Sigmoid colon (tissue), 7 donors: ENCODE measurements around the gene IL16. TPM values are rescaled to one million over a fixed set of nuclear protein-coding genes. Genes with fewer than 3 reads are reported as not detected.

Source experiments
- DNase-seq: peaks from one replicate; pipeline ENCODE4 v3.0.0-alpha.2; 2019
- H3K27ac ChIP-seq, 4 donors: fragments of 200-600 bp; sonication (generic); one replicate each; pipeline ENCODE4 v1.5.1; 2016 to 2019; ENCODE audit warnings: mild to moderate bottlenecking in 1 of 4
- H3K27me3 ChIP-seq, 3 donors: fragments of 200-600 bp; sonication (generic); one replicate each; pipeline ENCODE4 v1.5.1; 2019; ENCODE audit warnings: mild to moderate bottlenecking in 1 of 3
- H3K36me3 ChIP-seq, 4 donors: fragments of 200-600 bp; sonication (generic); one replicate each; pipeline ENCODE4 v1.5.1; 2016 to 2019
- H3K4me1 ChIP-seq, 4 donors: fragments of 200-600 bp; sonication (generic); one replicate each; pipeline ENCODE4 v1.5.1; 2017 to 2019
- H3K4me3 ChIP-seq, 4 donors: fragments of 200-600 bp; sonication (generic); one replicate each; pipeline ENCODE4 v1.5.1; 2017 to 2019; ENCODE audit warnings: mild to moderate bottlenecking in 2 of 4, moderate library complexity in 1 of 4
- H3K9me3 ChIP-seq, 4 donors: fragments of 200-600 bp in 3 of 4; sonication (generic) in 3 of 4; one replicate each; pipeline versions ENCODE4 v1.5.1 to v1.6.1; 2013 to 2019
- CTCF ChIP-seq, 4 experiments: fragments of 450-650 bp in 3 of 4; fragments of 200-600 bp in 1 of 4; IDR thresholded peaks; one replicate each; pipeline ENCODE4 v1.5.1; 2016 to 2019; ENCODE audit warnings: antibody characterized with exemption in 4 of 4, mild to moderate bottlenecking in 3 of 4, moderate library complexity in 2 of 4
- EP300 ChIP-seq, 4 donors: sonication (generic); formaldehyde crosslinking; IDR thresholded peaks; one replicate each; pipeline ENCODE4 v1.6.1; 2017; ENCODE audit warnings: antibody characterized with exemption in 4 of 4
- POLR2A ChIP-seq, 2 donors: fragments of 450-650 bp; IDR thresholded peaks; one replicate each; pipeline ENCODE4 v1.6.1; 2016; ENCODE audit warnings: antibody characterized with exemption in 2 of 2, mild to moderate bottlenecking in 2 of 2, moderate library complexity in 2 of 2
- POLR2AphosphoS5 ChIP-seq, 4 donors: sonication (generic); formaldehyde crosslinking; IDR thresholded peaks; one replicate each; pipeline ENCODE4 v1.6.1; 2017; ENCODE audit warnings: antibody characterized with exemption in 4 of 4
- whole genome bisulfite sequencing, 2 donors: extraction: QIAGEN DNeasy Blood & Tissue Kit; methylation state at CpG; one replicate each; pipeline ENCODE4 v1.1.7; 2013; 5-methylcytosine and 5-hydroxymethylcytosine counted together
- intact Hi-C: fragments of 100-400 bp; cut with DNase I; formaldehyde crosslinking; loops from one replicate; pipeline ENCODE4 v1.15.1; 2023
- polyA plus RNA-seq, 3 donors: library from polyadenylated mRNA; stranded (reverse); fragments of 200-250 nt; gene quantifications; one replicate each; pipeline ENCODE4 v1.2.3, GENCODE V29; 2013
- total RNA-seq, 4 donors: library from RNA; depleted of rRNA; stranded (reverse); fragments of >200 nt; gene quantifications; one replicate each; pipeline ENCODE4 v1.1.0, GENCODE V29; 2016
- donor health status: healthy with polysubstance abuse.
- donor health status: Bipolar disorder and iron deficiency.
- donor health status: healthy.

The IL16 gene
- total and polyA plus RNA-seq, 7 donors, result 3.0 to 52.8 (median 8.9) TPM

GRCh38 chr15:81323944-81324881 is 127.5 kb downstream of the IL16 start, which contains the start of gene STARD5:
TSS of gene STARD5 (minus strand) at chr15:81324141. CDS start at chr15:81324099, 42 bp downstream.
- Histone ChIP-seq H3K4me3 (peak within 1 kb of the TSS; percentile 57 to 79 (median 72)), H3K9me3 (no peaks in the 10 kb centered on the region), H3K27ac (peak within 1 kb of the TSS; percentile 71 to 81 (median 76)), H3K36me3 (peaks cover 0 to 3% (median under 1%) of the 10 kb centered on the region in 4 donors), H3K4me1 (peaks cover 0 to 20% (median 6%) of the 10 kb centered on the region in 4 donors), H3K27me3 (no peaks in the 10 kb centered on the region)
- intact Hi-C loops, result loop anchor here (5.0 to 10.0 kb wide), 2 partner anchors 319 to 723 kb away; partner anchors contain the start of genes MEX3B and TLNRD1
- WGBS, 2 donors, result 0 to 1% methylated on average over 67 of the region's 67 CpGs
- peak; percentile 99 for DNase-seq
- TF ChIP-seq CTCF (IDR thresholded peaks at IDR 0.05) (no peak), POLR2A (IDR thresholded peaks at IDR 0.05) (peak; percentile 36 to 89), EP300 (IDR thresholded peaks at IDR 0.05) (no peak), POLR2AphosphoS5 (IDR thresholded peaks at IDR 0.05) (peak; percentile 72 to 88 (median 84))

- H3K27me3 ChIP-seq, result no peaks in the 10 kb centered on the region
- no peak overlapping the region for H3K27ac ChIP-seq
- TF ChIP-seq POLR2AphosphoS5 (IDR thresholded peaks at IDR 0.05) (no peak), CTCF (IDR thresholded peaks at IDR 0.05) (no peak), EP300 (IDR thresholded peaks at IDR 0.05) (no peak), POLR2A (IDR thresholded peaks at IDR 0.05) (no peak)
- no peaks in the 10 kb centered on the region for H3K36me3 ChIP-seq
- no peaks in the 10 kb centered on the region for H3K9me3 ChIP-seq
- intact Hi-C loops, result loop anchor here (10.0 kb wide), 1 partner anchor 322 kb away; the partner anchor contains the start of gene TLNRD1
- H3K4me1 ChIP-seq, result peaks cover 0 to 20% (median 6%) of the 10 kb centered on the region in 4 donors
- no peak for DNase-seq
- 85 to 92% methylated on average over 7 of the region's 7 CpGs for WGBS, 2 donors
- H3K4me3 ChIP-seq, result no peak overlapping the region
Observed at GRCh38 chr15:81326466-81327212, 130.0 kb downstream of the IL16 start.

- Histone ChIP-seq H3K9me3 (no peaks in the 10 kb centered on the region), H3K27ac (no peak overlapping the region), H3K4me1 (peaks cover 0 to 18% (median 6%) of the 10 kb centered on the region in 4 donors), H3K4me3 (no peak overlapping the region), H3K27me3 (no peaks in the 10 kb centered on the region), H3K36me3 (no peaks in the 10 kb centered on the region)
- no peak for DNase-seq
- TF ChIP-seq EP300 (IDR thresholded peaks at IDR 0.05) (no peak), POLR2A (IDR thresholded peaks at IDR 0.05) (no peak), POLR2AphosphoS5 (IDR thresholded peaks at IDR 0.05) (no peak), CTCF (IDR thresholded peaks at IDR 0.05) (no peak)
- intact Hi-C loops, result loop anchor here (10.0 kb wide), 1 partner anchor 323 kb away; the partner anchor contains the start of gene TLNRD1
- WGBS, 2 donors, result 83 to 84% methylated on average over 3 of the region's 3 CpGs
Observed at GRCh38 chr15:81327516-81327915, 130.8 kb downstream of the IL16 start.

- TF ChIP-seq EP300 (IDR thresholded peaks at IDR 0.05), result no peak
- TF ChIP-seq CTCF (IDR thresholded peaks at IDR 0.05), result no peak
- no peak for TF ChIP-seq POLR2AphosphoS5 (IDR thresholded peaks at IDR 0.05)
- no peak for TF ChIP-seq POLR2A (IDR thresholded peaks at IDR 0.05)
- no peak overlapping the region for H3K4me3 ChIP-seq
- no peaks in the 10 kb centered on the region for H3K9me3 ChIP-seq
- WGBS, 2 donors, result 96 to 97% methylated on average over 2 of the region's 2 CpGs
- no peaks in the 10 kb centered on the region for H3K36me3 ChIP-seq
- DNase-seq, result no peak
- H3K4me1 ChIP-seq, result peaks cover 0 to 5% (median 2%) of the 10 kb centered on the region in 4 donors
- no peak overlapping the region for H3K27ac ChIP-seq
- no peaks in the 10 kb centered on the region for H3K27me3 ChIP-seq
- intact Hi-C loops, result loop anchor here (10.0 kb wide), 1 partner anchor 325 kb away; the partner anchor contains the start of gene TLNRD1
Observed at GRCh38 chr15:81329446-81329845, 132.8 kb downstream of the IL16 start.
